Transverse colon (tissue), 4 donors: Measurements from ENCODE around the gene EFCAB9. TPM values are rescaled to one million over a fixed set of nuclear protein-coding genes. Genes with fewer than 3 reads are reported as not detected.
A peak's percentile ranks its signal among the peaks of the same experiment; 100 is the strongest.

ENCODE experiments used
- DNase-seq: peaks from one replicate; pipeline ENCODE4 v3.0.0-alpha.2; 2019
- H3K27ac ChIP-seq, 4 donors: fragments of 200-600 bp; sonication (generic); 2 replicates each; pipeline ENCODE4 v1.5.1; 2016 to 2018; ENCODE audit warnings: inconsistent platforms in 4 of 4
- H3K27me3 ChIP-seq: fragments of 200-600 bp; sonication (generic); 2 replicates; pipeline ENCODE4 v1.5.1; 2017; ENCODE audit warnings: inconsistent platforms
- H3K36me3 ChIP-seq, 4 donors: fragments of 200-600 bp; sonication (generic); 2 replicates each; pipeline ENCODE4 v1.5.1; 2017 to 2019; ENCODE audit warnings: inconsistent platforms in 4 of 4
- H3K4me1 ChIP-seq, 4 donors: fragments of 200-600 bp; sonication (generic); 2 replicates each; pipeline ENCODE4 v1.5.1; 2017 to 2020; ENCODE audit warnings: inconsistent platforms in 4 of 4
- H3K4me3 ChIP-seq, 4 donors: fragments of 200-600 bp; sonication (generic); 1 replicate in 1 of 4; 2 replicates in 3 of 4; pipeline versions ENCODE4 v1.5.1 to v1.6.1; 2017 to 2019; ENCODE audit warnings: inconsistent platforms in 4 of 4
- H3K9me3 ChIP-seq, 2 donors: fragments of 200-600 bp; sonication (generic); 2 replicates each; pipeline ENCODE4 v1.5.1; 2017 to 2019; ENCODE audit warnings: inconsistent platforms in 2 of 2
- CTCF ChIP-seq, 5 experiments: fragments of 200-600 bp in 3 of 5; fragments of 450-650 bp in 2 of 5; sonication (generic) in 3 of 5; IDR thresholded peaks; 1 replicate in 2 of 5; 2 replicates in 3 of 5; pipeline ENCODE4 v1.5.1; 2016 to 2017; ENCODE audit warnings: antibody characterized with exemption in 5 of 5, inconsistent platforms in 3 of 5, mild to moderate bottlenecking in 2 of 5, moderate library complexity in 1 of 5
- EP300 ChIP-seq: sonication (generic); formaldehyde crosslinking; IDR thresholded peaks from one replicate; pipeline ENCODE4 v1.6.1; 2017; ENCODE audit warnings: antibody characterized with exemption, low read depth
- POLR2A ChIP-seq: fragments of 450-650 bp; IDR thresholded peaks from one replicate; pipeline ENCODE4 v1.6.1; 2016; ENCODE audit warnings: antibody characterized with exemption, mild to moderate bottlenecking, moderate library complexity
- POLR2AphosphoS5 ChIP-seq, 3 donors: sonication (generic); formaldehyde crosslinking; IDR thresholded peaks; one replicate each; pipeline ENCODE4 v1.6.1; 2016; ENCODE audit warnings: antibody characterized with exemption in 3 of 3
- WGBS, 2 donors: methylation state at CpG; one replicate each; pipeline ENCODE4 v1.1.5; 2018; ENCODE audit warnings: low coverage in 1 of 2; 5-methylcytosine and 5-hydroxymethylcytosine counted together
- in situ Hi-C, 4 donors: fragments of 200-750 bp; cut with MboI; loops; one replicate each; pipeline versions ENCODE4 v1.15.0 to v1.15.1; 2017; ENCODE audit warnings: low sequenced_read_pairs in 3 of 4, low pct_ligation_motif_present in 1 of 4, low pct_unique_long_range_greater_than_20kb in 1 of 4
- intact Hi-C: fragments of 100-400 bp; cut with DNase I; formaldehyde crosslinking; loops from one replicate; pipeline ENCODE4 v1.15.1; 2023; ENCODE audit warnings: low total_unique reads
- total RNA-seq, 4 donors: library from RNA; depleted of rRNA; stranded (reverse); fragments of >200 nt; gene quantifications; one replicate each; pipeline ENCODE4 v1.1.0, GENCODE V29; 2016

Gene EFCAB9
- total RNA-seq, 4 donors from 2014 or later, result not detected

- no peak for DNase-seq
- in situ Hi-C loops, result no loop called here
- intact Hi-C loops, result no loop called here
- Histone ChIP-seq H3K4me1 (peaks cover 0 to 25% (median 6%) of the 10 kb centered on the region in 4 donors), H3K36me3 (no peaks in the 10 kb centered on the region), H3K9me3 (no peaks in the 10 kb centered on the region), H3K4me3 (no peak overlapping the region), H3K27me3 (no peaks in the 10 kb centered on the region), H3K27ac (peak overlapping the region; percentile 55 to 77 (median 60))
- TF ChIP-seq EP300 (no peak), POLR2A (no peak), POLR2AphosphoS5 (IDR thresholded peaks at IDR 0.05) (no peak), CTCF (IDR thresholded peaks at IDR 0.05) (no peak)
- 72% methylated on average over 12 of the region's 12 CpGs; no CpG with 5 or more reads in 1 of the 2 donors for WGBS, 2 donors
Observed at GRCh38 chr5:172173564-172174153, 20.3 kb upstream of the EFCAB9 start.

DNA sequence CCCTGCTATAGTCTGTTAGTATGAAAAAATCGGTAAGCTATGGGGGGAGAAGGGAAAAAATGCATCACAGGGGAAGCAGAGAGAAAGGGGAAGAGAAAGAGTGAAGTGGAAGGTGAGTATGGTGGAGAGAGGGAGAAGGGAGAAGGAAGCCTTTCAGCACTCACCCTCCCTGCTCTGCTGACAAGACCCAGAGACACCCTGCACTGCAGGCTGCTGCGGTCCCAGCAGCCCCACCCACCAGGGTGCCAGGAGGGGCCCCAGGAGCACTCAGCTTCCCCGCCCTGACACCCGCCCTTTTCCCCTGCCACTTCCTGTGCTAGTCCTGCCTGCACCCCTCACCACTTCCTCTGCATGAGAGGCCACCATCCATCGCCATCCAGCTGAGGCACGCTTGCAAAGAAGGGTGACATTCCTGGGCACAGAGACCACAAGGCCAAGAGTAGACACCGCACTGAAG lies 18.7 kb upstream of the EFCAB9 start:
- Histone ChIP-seq H3K9me3 (no peaks in the 10 kb centered on the region), H3K27ac (peak overlapping the region; percentile 55 to 77 (median 60)), H3K27me3 (no peaks in the 10 kb centered on the region), H3K4me3 (peak overlapping the region in 1 of 4 donors; percentile 32), H3K36me3 (no peaks in the 10 kb centered on the region), H3K4me1 (peaks cover 0 to 32% (median 6%) of the 10 kb centered on the region in 4 donors)
- 46 to 100% methylated on average over 1 to 7 of the region's 7 CpGs for WGBS, 2 donors
- in situ Hi-C loops (no loop called here), intact Hi-C loops (no loop called here)
- peak; percentile 83 for DNase-seq
- TF ChIP-seq POLR2AphosphoS5 (IDR thresholded peaks at IDR 0.05) (peak in 1 of 3 donors; percentile 27), CTCF (IDR thresholded peaks at IDR 0.05) (no peak), EP300 (no peak), POLR2A (no peak)

- no peak for TF ChIP-seq EP300
- TF ChIP-seq POLR2AphosphoS5 (IDR thresholded peaks at IDR 0.05), result no peak
- no peak for TF ChIP-seq POLR2A
- TF ChIP-seq CTCF (IDR thresholded peaks at IDR 0.05), result no peak
- H3K4me1 ChIP-seq, result peaks cover 0 to 32% (median 6%) of the 10 kb centered on the region in 4 donors
- in situ Hi-C loops (no loop called here), intact Hi-C loops (no loop called here)
- no peaks in the 10 kb centered on the region for H3K27me3 ChIP-seq
- DNase-seq, result no peak
- H3K9me3 ChIP-seq, result no peaks in the 10 kb centered on the region
- no peak overlapping the region for H3K27ac ChIP-seq
- H3K4me3 ChIP-seq, result no peak overlapping the region
- H3K36me3 ChIP-seq, result no peaks in the 10 kb centered on the region
- WGBS, 2 donors, result 73 to 83% methylated on average over 2 to 7 of the region's 7 CpGs
Observed at GRCh38 chr5:172177176-172177575, 16.8 kb upstream of the EFCAB9 start.

DNA sequence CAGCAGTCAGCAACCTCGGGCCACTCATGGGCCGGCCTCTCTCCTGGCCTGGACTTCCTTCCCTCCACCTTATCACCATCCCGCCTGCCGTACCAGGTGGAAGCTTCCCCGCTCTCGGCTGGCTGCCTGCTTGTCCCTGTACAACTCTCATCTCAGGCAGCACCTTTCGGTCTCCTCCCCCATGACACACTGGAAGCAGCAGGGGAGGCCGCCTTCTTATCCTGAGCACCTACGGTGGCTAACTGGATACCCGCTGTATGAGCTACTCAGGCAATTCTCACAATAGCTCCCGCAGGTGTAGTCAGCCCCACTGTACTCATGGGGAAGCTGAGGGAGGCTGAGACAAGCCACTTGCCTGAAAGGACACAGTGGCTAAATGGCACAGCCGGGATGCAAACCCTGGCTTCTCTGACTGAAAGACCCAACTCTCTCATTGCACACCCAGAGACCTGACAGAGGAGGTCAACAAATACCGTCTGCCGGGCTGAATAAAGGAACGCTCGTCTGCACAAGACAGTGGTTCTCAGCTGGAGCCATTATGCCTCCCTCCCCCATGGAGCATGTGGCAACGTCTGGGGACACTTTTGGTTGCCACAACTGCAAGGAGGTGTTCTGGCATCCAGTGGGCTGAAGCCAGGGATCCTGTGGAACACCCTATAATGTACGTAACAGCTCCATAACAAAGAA lies 15.5 kb upstream of the EFCAB9 start:
- in situ Hi-C loops (no loop called here), intact Hi-C loops (no loop called here)
- H3K9me3 ChIP-seq, result no peaks in the 10 kb centered on the region
- H3K4me3 ChIP-seq, result peak overlapping the region in 1 of 4 donors; percentile 3
- no peak for TF ChIP-seq CTCF (IDR thresholded peaks at IDR 0.05)
- TF ChIP-seq POLR2AphosphoS5 (IDR thresholded peaks at IDR 0.05), result no peak
- TF ChIP-seq POLR2A, result no peak
- no peak for TF ChIP-seq EP300
- no peaks in the 10 kb centered on the region for H3K27me3 ChIP-seq
- peaks cover 0 to 32% (median 3%) of the 10 kb centered on the region in 4 donors for H3K4me1 ChIP-seq
- DNase-seq, result no peak
- peak overlapping the region; percentile 64 to 84 (median 74) for H3K27ac ChIP-seq
- 78% methylated on average over 18 of the region's 18 CpGs; no CpG with 5 or more reads in 1 of the 2 donors for WGBS, 2 donors
- H3K36me3 ChIP-seq, result no peaks in the 10 kb centered on the region
